Fibroblast of villous mesenchyme (primary cell): ENCODE data around the gene B3GNT2. TPM values are rescaled to one million over a fixed set of nuclear protein-coding genes. Genes with fewer than 3 reads are reported as not detected.
A peak's percentile ranks its signal among the peaks of the same experiment; 100 is the strongest.

Experiments
- DNase-seq: peaks from one replicate; pipeline ENCODE4 v3.0.0-alpha.2; 2010; ENCODE audit warnings: low read depth
- H3K4me3 ChIP-seq: 2 replicates; pipeline ENCODE4 v1.5.1; 2011; ENCODE audit warnings: low read depth, mild to moderate bottlenecking, low read length
- total RNA-seq: library from RNA; depleted of rRNA; stranded (reverse); fragments of >200 nt; gene quantifications from 2 replicates; pipeline ENCODE4 v1.2.3, GENCODE V29; 2012
- TF ChIP-seq, protein P1 (sequence below): IDR thresholded peaks from 2 replicates; pipeline ENCODE4 v1.5.1; 2012; ENCODE audit warnings: low read depth, mild to moderate bottlenecking, low read length; ENCODE audit not compliant: insufficient read depth

The B3GNT2 gene
- total RNA-seq, 1 donor, result 26.3 TPM

DNA sequence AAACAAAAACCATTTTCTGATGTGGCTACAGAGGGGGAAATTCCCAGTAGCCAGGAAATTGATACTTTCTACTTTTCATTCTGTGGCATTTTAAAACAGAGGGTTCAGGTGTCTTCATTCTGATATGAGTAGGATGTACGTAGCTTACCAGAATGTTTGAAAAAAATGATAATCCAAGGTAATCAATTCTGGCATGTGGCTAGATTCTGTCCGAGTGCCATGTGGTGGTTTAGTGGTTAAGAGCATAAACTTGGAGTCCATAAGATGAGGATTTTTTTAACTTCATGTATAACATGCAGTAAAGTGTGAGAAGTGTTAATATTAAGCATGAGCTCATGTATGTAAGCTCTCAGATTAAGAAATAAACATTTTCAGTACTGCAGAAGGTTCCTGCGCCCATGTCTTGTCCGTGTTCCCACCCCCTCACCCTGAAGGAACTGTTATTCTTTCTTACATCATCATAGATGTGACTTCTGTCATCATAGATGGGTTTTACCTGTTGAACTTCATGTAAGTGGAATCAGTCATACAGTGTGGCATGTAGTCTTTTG is 4.5 kb downstream of the B3GNT2 start:
- TF ChIP-seq, protein P1, sequence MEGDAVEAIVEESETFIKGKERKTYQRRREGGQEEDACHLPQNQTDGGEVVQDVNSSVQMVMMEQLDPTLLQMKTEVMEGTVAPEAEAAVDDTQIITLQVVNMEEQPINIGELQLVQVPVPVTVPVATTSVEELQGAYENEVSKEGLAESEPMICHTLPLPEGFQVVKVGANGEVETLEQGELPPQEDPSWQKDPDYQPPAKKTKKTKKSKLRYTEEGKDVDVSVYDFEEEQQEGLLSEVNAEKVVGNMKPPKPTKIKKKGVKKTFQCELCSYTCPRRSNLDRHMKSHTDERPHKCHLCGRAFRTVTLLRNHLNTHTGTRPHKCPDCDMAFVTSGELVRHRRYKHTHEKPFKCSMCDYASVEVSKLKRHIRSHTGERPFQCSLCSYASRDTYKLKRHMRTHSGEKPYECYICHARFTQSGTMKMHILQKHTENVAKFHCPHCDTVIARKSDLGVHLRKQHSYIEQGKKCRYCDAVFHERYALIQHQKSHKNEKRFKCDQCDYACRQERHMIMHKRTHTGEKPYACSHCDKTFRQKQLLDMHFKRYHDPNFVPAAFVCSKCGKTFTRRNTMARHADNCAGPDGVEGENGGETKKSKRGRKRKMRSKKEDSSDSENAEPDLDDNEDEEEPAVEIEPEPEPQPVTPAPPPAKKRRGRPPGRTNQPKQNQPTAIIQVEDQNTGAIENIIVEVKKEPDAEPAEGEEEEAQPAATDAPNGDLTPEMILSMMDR, result no peak
- H3K4me3 ChIP-seq, result no peak overlapping the region
- no peak for DNase-seq

DNA sequence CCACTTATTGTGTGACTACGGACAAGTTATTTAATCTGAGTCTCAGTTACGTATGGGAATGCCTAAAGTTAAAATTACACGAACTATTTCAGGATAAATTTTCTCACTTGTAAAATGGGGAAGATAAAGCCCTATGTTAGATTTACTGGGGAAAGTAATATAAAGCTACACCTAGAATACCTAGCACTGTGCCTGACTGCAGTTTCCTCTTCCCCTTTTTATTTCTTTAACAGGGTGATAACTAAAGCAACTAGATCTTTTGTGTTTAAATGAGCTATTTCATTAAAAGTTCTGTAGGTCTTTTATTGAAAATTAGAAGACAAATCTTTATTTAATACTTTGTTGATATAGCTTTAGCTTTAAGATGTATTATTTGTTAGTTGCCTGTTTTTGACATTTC is 5.0 kb downstream of the B3GNT2 start:
- TF ChIP-seq, protein P1, result no peak
- no peak overlapping the region for H3K4me3 ChIP-seq
- DNase-seq, result no peak

DNA sequence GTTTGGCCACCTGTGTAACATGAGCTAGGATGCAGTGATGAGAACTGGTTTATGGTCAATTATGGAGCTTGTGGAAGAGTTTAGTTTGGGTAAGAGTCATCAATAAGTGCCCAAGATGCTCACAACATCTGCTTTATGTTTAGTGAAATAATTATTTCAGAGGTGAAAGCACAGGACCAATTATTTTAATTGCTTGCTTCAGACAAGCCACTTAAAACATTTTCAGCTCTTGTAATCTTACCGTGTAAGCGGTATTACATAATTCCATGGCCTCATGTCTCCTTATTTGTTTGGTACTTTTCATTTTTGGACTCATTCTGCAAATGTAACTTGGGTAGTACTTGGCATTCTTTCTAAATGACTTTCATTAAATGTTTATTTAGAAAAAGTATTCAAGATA is 5.4 kb downstream of the B3GNT2 start:
- no peak overlapping the region for H3K4me3 ChIP-seq
- peak; percentile 71 for DNase-seq
- TF ChIP-seq, protein P1, result no peak

DNA sequence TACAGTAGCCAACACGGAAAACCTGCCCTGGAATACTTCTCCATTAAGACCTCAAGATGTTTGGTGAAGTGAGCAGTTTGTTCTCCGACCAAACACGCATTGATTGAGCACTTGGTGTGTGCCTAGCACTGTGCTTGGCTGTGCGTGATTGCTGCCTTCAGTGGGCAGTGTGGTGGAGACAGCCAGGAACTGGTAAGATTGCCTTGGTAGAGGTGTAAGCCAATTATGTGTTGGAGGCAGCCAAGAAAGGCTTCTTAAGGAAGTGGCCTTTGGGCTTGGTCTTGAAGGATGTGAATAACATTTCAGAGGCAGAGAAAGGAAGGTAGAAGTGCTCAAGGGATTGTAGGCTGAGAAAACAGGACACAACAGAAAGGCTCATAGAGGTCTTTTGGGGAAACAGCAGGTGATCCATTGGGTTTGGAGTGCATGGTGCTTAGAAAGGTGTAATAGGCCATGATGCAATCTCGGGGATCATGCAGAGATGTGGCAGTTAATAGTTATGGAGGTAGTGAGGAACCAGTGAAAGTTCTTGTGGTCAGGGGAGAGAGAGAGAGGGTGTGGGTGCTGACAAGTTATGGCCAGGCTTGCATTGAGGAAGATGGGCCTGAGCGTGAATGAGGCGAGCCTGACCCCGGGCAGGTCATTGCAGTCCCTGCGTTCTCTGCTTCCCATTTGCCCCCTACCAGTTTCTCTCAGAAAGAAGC is 6.3 kb downstream of the B3GNT2 start:
- TF ChIP-seq, protein P1, result no peak
- DNase-seq, result no peak
- H3K4me3 ChIP-seq, result no peak overlapping the region

DNA sequence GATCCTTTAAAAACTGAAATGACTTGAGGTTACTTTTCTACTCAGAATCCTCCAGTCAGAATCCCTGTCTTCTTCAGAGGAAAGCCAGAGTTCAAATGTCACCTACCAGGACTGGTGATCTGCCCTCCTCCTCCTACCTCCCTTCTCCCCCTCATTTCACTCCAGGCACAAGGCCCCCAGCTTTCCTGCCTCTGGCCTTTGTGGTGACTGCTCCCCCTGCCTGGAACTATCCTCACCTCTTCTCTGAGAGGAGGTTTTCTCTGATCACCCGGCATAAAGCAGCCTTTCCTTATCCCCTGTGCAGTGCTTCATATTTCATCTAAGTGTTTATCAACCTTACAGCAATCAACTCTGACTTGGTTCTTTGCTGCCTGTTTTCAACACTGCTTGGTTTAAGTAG is 6.8 kb downstream of the B3GNT2 start:
- TF ChIP-seq, protein P1, result no peak
- H3K4me3 ChIP-seq, result no peak overlapping the region
- DNase-seq, result no peak

DNA sequence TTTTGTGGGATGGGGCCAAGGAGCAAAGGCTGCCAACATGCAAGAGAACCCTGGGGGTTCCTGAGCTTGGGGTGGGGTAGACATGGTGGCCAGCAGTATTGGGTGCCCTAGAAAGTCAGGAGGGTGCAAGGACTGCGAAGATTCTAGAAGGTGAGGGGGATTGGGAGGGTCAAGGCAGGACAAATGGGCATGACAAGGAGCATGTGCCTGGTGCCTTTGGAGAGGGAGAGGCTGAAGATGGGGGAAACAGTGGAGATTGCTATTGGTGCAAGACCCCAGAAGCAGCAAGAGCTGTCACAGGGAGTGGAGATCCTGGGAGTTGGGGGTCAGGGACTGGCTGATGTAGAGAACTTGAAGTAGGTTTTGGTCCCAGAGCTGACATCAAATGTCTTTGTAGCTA is 7.5 kb downstream of the B3GNT2 start:
- TF ChIP-seq, protein P1, result no peak
- DNase-seq, result no peak
- H3K4me3 ChIP-seq, result no peak overlapping the region
